MV-4-11 (cell line): ENCODE measurements around the gene GPC5.
"Not testable (repeated sequence)": the region's sequence is repeated elsewhere in the genome, so short reads cannot be mapped to it uniquely, and the experiment has no call there.

Source experiments
- DNase-seq: peaks from one replicate; lab custom pipeline; 2025; lab: John Stamatoyannopoulos, UW

The GPC5 gene

DNA sequence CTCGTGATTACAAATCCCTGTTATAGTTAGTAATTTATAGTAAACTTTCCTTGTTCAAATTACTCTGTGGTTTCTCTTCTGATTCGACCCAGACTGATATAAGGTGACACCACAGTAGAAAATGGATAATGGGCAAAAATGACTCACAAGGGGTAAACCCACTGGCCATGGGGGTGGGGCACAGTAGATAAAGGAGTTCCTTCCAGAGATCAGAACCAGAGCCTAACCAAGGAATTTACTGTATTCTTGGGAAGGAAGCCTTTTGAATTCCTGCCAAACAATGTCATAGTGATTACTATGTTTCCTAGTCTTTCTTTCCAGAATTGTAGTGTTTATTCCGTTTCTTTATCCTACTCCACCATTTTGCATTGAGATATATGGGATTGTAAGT, 29.0 kb upstream of the GPC5 start:
- no peak for DNase-seq

DNA sequence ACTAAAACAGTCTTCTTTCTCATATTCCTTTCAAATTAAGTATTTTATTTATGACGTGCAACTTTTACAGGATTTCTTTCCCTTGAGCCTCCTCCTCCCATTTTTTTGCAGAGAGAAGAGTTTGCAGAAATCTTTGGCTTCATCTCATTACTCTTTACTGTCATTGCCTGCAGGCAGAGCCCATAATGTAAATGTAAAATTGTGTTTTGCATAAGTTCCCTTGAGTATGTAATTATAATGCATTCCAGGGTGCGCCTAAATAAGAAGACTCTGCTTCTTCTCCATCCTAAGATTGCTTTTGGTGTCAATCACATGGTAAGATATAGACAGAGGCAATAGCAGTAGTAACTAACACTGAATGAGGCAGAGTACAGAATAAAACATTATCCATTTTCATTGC, 27.9 kb upstream of the GPC5 start:
- DNase-seq: no peak

DNA sequence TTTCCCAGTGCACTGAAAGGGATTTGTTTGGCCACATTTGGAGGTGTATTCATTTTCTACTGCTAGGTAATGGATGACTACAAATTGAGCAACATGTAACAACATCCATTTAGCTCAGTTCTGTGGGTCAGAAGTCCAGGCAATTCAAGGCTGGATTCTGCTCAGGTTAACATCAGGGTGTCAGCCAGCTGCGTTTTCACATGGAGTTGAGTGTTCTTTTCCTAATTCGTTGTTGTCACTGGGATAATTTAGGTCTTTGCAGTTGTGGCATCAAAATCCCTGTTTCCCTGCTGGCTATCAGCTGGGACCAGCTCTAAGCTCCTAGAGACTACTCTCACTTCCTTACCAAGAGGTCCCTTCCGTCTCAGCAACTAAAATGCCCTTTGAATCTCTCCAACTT, 25.5 kb upstream of the GPC5 start:
- peak; percentile 19 for DNase-seq

DNA sequence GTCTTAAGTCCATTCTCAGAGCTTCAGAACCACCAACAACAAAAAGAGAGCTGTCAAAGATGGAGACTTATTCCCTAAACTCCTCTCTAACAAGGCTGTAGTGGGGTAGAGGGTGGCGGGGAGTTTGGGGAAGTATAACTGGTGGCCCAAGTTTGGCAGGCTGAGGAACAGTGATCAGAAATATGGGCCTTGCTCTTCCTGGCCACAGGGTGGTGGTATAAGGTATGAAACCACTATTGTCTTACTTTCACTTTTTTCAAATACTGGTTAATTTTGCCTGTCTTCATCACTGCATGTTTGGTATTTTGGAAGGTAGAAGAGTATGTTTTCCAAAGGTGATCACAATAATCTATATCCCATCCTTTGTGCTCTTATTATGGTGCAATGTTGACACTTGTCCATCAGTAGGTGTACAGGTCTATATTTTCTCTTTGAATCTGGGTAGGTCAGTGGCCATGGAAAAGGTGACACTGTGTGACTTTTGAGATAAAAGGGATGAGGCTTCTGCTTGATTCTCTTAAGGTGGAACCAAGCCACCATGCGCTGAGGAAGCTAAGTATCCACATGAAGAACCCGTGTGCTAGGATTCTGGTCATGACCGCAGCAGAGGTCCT, 23.2 kb upstream of the GPC5 start:
- DNase-seq: peak; percentile 70

DNA sequence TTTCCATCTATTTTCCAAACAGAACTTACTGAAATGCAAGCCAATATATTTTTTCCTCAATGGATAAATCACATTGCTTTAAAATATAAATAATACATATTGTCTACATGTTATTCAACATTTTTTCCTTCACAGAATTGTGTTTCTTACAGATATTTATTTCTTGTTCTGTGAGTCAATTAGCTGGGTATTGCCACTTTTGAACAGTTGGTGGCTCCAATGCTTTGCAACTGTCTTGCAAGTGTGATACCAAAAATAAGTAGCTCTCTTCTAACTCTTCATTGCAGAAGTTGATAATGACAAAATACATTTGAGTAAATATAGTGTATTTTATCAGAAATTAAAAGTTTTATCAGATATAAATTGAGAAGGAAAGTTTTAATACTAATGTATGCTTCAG, 17.1 kb upstream of the GPC5 start:
- peak; percentile 27 for DNase-seq

DNA sequence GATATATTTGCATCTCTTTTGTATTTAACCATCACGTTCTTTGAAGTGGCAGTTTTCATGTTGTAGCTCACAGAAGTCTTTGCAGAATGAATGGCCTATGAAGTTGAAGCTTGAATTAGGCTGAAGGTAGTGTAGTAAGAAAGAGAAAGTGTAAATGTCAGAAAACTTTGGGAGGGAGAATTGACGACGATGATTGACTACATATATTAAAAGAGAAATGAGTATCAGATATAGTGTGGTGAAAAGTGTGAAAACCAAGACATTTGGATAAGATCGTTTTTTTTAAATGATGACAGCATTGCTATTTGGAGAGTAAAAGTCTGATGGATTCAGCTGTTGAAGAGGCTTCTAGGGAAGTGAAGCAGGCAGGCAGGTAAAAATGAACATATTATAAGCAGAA, 14.6 kb upstream of the GPC5 start:
- no peak for DNase-seq

DNA sequence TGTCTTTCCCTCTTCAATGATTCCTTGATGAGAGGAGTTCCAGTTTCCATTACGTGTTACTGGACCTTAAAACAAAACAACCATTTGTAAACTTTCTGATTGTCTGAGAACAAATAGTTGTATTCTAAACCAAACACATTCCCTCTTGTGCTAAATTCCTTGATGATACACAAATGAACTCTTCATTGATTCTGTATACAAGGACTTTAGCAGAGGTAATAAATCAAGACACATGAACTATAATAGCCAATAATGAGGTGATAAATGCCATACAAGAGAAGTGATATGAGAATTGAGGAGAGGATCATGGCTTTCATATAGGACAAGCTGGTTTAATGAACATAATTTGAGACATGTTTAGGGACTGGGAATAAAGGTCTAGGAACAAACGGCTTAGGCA, 13.5 kb upstream of the GPC5 start:
- DNase-seq: no peak

DNA sequence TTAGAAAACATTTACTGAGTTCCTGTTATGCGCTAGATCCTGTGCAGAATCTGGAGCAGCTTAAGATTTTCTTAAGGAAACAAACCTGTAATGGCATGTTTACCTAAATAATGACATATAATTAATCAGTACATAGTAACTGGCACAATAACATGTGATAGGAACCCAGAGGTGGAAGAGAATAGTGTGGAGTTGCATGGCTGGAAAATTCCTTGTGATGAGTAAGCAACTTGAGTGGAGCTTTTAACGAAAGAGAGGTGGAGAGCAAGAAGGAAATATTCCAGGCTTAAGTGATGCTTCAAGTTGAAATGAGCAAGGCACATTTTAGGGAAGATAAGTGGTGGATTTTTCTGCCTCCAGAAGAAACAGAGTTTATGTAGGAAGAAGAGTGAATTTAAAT, 9.2 kb upstream of the GPC5 start:
- no peak for DNase-seq

DNA sequence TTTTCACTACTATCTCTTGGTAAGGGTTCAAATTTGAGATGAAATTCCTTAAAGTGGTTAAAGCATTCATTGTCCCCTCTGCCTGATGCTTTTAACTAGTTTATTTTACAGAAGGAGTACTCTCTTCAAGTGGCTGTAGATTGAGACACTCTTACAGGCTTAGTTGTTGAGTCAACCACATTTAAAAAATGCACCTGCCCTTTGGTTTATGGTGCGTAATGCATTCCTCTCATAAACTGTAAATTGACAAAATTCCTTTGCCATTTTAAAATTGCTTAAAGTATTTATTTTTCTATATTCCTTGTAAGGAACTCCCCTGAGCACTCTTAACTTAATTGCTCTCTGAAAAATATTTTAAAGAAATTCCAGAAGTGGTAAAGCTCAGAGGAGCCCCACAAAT, 826 bp upstream of the GPC5 start:
- DNase-seq: no peak

DNA sequence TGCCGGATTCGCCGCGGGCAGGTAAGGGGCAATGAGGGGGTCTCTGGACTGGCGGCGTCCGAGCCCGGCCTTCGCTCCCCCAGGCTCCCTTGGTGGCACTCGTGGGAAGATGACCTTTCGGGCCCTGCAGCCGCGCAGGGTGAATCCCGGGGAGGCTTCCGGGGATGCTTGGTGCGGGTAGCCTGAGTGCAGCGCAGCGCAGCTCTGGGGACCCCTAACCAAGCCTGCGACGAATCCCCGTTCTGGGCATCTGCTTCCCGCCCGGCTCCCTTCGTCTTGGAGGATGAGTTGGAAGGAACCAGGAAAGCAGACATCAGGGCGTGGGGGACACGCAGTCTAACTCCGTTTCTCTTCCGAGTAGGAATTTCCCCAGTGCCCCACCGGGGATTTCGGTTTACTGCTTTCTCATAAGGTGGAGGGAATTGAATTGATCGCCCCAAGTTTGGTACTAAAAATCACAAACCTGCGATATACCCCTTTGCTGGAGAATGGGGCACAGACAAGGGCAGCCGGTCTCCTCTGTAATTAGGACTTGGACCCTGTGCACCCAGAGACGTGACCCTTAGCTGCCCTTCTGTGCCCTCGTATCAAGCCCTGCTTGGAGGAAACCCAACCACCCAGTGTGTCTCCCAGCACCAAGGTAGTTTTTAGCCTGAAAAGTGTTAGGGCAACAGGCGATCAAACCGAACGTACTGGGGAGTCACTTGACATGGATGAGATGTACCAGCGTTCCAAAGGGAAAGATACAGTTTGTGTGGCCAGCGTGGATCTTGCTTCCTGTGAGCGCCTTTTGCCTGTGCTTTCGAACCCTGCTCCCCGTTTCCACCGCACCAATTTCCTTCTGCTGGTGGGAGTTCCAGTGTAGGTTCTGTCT, 1.0 kb downstream of the GPC5 start:
- no peak for DNase-seq

DNA sequence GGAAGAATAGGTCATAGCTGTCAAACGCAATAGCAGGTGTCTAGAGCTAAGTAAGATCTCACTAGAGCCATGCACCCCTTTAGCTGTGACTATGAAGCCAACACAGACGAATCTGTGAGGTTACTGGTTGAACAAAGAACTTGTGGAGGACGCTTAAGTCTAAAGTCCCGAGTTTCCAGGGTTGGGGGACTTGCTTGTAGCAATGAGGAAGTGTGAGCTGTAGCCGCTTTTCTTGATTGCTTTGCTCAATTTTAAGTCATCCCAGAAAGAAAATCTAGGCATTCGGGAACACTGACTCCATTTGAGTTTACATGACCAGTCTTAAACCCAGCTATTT, 1.6 kb downstream of the GPC5 start:
- peak; percentile 34 for DNase-seq

DNA sequence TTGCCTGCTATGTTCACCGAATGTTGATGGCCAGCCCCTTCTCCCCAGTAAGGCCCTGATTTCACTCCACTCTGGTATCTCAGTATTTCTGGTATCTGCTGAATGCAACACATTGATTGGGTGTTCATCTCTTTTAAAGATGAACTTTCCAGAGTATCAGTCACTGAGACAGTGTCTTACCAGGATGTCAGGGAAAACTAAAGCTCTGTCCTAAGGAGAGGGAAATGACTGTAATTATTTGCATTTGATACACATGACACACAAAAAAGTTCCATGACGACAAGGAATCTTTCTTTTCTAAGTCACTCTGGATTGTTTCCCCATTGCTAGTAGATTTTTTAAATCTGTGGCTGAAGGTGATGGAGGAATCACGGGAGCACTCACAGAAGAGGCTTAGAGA, 2.2 kb downstream of the GPC5 start:
- no peak for DNase-seq

DNA sequence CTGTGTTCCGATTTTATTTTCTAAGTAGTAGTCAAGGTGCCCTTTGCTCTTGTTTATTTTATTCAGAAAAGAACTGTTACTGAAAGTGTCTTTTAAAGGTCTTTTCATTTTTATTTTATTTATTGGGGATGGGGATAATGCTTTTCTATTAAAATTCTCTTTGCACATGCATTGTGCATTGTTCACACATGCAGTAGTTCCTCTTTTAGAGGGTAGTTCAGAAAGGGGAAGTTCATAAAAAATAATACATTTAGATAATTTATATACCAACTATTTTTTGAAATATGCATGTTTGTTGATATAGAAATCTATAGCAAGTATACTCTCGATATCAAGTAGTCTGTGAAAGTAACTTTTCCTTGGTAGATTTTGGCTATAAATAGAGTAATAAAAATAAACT, 3.5 kb downstream of the GPC5 start:
- DNase-seq: peak; percentile 51

DNA sequence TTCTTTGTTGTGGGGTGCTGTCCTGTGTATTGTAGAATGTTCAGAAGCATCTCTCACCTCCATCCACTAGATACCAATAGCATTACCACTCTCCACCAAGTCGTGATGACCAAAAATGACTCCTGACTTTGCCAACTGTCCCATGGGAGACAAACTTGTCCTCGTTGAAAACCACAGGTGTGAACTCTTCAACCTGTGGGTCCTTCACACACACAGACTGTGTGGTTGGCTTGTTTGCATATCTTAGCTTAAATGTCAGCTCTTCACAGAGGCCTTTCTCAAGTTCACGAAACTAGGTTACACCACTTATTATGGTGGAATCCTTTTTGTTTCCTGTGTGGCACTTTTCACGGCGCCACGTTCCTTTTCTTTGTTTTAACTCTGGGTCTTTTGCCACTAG, 6.8 kb downstream of the GPC5 start:
- no peak for DNase-seq

DNA sequence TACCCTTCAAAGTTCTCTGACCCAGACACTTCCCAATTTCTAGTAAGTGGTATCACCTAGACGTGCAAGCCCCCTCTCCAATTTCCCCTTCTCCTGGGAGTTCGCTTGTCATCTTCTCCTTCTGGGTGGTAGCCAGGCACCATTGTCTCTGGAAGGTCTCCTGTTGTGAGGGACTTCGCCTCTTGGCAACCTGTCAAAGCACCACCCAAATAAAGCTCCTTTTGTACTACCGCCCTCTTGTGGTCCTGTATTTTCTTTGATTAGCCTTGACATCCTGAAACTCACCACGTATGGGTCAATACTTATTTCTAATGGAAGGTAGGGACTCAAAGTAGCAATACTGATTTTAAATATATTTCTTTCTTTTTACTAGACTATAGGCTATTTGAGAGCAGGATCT, 8.2 kb downstream of the GPC5 start:
- peak; percentile 53 for DNase-seq

DNA sequence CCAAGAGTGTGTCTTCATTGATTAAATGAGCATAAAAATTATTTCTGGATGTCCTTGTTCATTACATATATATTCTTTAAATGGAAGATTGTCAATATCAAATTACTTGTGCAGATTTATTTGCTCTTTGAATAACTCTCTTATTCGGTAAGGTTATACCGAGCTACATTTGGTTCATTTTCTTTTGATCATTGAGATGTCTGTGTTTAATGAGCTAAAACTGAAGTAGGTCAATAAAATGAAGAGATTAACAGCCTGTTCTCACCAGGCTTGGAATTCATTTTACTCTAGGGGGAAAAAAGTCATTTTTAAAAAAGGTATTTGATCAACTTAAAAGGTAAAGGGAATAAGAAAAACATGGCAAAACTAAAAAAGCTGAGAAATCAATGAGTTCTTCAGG, 10.6 kb downstream of the GPC5 start:
- no peak for DNase-seq

DNA sequence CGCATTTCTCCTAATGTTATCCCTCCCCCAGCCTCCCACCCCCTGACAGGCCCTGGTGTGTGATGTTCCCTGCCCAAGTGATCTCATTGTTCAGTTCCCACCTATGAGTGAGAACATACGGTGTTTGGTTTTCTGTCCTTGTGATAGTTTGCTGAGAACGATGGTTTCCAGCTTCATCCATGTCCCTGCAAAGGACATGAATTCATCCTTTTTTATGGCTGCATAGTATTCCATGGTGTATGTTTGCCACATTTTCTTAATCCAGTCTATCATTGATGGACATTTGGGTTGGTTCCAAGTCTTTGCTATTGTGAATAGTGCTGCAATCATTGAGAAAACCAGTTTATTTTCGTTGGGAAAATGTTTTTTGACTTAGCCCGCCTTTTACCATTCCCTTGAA, 18.2 kb downstream of the GPC5 start:
- DNase-seq: not testable (repeated sequence)

DNA sequence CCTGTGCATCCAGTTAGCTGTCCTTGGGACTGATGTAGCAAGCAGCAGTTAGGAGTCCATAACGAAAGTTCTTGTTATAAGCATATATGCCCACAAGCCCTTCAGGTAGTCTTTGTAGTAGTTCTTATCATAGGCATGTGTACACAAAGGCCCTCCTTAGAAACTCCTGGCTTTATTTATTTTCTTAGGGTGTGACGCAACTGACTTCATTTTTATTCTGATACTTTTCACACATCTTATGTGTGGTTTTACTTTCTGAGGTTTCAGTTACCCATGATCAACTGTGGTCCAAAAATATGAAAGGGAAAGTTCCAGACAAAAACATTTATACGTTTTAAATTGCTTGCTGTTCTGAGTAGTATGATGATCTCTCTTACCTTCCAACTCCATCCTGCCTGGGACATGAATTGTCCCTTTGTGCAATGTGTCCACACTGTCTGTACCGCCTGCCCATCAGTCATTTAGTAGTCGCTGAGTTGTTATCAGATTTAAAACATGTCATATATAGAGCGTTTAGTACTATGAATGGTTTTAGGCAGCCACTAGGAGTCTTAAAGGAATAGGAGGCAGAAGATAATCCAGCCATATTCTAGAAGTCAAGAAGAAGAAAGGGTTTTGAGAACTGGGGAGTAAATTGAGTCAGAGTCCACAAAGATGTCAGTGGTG, 19.4 kb downstream of the GPC5 start:
- no peak for DNase-seq

DNA sequence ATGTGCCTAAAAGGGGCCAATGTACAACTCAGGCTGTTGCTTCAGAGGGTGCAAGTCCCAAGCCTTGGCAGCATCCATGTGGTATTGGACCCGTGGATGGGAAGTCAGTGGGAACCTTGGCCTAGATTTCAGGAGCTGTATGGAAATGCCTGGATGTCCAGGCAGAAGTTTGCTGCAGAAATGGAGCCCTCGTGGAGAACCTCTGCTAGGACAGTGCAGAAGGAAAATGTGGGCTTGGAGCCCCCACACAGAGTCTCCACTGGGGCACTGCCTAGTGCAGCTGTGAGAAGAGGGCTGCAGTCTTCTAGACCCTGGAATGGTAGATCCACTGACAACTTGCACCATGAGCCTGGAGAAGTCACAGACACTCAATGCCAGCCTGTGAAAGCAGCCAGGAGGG, 28.5 kb downstream of the GPC5 start:
- no peak for DNase-seq

DNA sequence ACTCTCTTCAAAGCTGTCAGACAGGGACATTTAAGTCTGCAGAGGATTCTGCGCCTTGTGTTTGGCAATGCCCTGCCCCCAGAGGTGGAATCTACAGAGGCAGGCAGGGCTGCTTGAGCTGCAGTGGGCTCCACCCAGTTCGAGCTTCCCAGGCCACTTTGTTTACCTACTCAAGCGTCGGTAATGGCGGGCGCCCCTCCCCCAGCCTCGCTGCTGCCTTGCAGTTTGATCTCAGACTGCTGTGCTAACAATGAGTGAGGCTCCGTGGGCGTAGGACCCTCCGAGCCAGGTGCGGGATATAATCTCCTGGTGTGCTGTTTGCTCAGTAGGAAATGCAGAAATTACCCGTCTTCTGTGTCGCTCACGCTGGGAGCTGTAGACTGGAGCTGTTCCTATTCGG, 40.3 kb downstream of the GPC5 start:
- DNase-seq: not testable (repeated sequence)

DNA sequence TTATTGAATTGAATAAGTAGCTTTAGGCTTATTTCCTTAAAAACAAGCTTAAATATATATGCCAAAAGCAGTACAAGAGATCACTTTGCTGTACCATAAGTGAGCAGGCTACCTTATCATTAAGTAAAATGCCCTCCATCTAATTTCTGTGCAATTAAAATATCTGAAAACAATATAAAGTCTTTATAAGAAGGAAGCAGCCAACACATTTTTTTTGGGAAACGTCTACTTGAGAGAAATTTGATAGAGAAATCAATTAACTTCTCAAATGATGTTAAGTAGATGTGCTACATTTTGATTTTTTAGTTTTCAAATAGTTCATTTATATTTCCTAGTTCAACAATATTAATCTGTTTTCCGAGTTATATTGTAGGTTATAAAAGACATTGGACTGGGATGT, 52.5 kb downstream of the GPC5 start:
- no peak for DNase-seq

DNA sequence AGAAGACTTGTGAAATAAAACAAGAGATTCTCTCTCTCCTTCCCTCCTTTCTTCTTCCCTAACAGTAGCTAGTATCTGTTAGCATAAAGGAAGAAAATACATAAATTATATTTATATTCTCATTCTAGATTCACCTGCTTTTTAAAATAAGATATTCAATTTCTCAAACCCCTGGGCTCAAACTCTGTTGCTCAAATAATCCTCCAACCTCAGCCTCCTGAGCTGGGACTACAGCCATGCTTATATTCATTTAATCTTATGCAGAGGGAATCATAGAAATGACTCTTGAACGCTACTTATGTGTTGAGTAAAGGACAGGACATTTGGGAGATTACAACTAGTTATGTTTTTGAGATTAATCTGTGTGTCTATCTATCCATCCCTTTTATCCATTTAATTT, 56.2 kb downstream of the GPC5 start:
- no peak for DNase-seq

DNA sequence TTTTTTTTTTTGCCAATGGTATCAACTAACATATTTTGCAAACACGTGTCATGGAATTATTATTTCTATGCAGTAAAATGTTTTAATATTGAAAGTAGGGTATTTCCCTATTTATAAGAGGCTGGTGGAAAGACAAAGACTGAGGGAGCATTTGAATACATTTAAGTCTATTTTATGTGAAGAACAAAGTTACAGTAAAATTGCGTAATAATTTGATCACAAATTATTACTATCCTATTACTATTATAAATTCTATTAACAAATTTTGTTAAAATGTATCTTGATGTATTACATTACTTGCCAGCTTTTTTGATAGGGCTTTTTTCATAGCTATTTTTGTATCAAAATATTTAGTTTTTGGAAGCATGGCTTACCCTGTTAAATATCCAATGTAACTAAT, 58.4 kb downstream of the GPC5 start:
- DNase-seq: no peak

DNA sequence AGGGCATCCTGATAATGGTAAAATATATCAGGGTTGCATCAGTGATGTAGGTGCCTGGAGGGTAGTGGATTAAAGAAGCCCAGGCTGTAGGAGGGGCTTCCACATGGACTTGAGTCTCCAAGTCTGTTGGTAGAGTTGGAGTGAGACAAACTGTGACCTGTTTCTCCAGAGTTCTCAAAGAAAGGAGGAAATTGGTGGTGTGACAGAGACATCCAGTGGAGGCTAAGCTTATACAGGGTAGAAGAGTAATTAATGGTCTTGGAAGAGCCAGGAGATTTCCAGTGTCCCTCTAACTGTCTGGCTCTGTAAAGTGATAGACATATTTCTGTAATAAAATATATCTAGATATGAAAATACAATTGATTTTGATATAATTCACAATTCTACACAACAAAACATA, 61.1 kb downstream of the GPC5 start:
- no peak for DNase-seq
